ENCODE results near the gene GOLGA5.
"Not testable (repeated sequence)": the region's sequence is repeated elsewhere in the genome, so short reads cannot be mapped to it uniquely, and the experiment has no call there.

The GOLGA5 gene

DNA sequence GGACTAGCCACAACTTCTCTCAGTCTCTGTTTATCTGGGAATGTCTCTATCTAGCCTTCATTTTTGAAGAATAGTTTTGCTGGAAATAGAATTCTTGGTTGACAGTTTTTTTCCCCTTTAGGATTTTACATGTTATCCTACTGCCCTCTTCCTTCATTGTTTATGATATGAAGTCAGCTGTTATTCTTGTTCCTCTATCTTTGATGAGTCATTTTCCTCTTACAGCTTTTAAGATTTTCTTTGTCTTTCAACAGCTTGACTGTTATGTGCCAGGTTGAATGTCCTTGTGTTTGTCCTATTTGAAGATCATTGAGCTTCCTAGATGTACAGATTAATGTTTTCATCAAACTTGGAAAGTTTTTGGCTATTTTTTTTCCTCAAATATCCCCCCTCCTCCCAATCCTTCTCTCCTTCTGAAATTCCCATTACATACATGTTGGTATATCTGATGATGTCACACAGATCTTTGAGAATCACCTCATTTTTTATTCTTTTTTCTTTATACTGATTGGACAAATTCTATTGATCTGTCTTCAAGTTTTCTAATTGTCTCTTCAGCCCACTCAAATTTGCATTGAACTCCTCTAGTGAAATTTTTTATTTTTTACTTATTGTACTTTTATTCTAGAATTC lies 4.5 kb upstream of the GOLGA5 start:
- in situ Hi-C loops (cut with MboI; ENCODE audit: low sequenced_read_pairs): no loop called here

DNA sequence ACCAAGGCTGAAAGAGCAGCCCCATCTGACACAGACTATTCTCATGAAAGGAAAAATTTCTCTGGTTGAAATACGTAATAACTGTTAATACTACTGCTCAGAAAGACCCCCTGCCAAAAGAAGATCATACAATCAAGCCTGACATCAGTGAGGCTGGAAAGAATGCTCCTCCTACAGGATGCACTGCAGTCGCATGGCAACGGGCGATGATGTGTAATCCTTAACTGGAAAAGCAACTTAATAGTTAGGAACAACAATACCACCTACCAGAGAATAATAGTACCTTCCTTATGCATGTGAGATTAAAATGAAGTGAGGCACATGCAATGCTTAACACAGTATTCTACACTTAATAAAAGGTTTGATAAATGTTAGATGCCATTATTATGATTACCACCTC lies 1.2 kb upstream of the GOLGA5 start:
- Histone ChIP-seq H3K27me3 (ENCODE audit: low read depth) (no peaks in the 10 kb centered on the region), H3K9me3 (0 out of 2 replicates have a peak, but pooled peaks cover 2% of the 10 kb centered on the region), H3K4me3 (no peak overlapping the region), H3K4me1 (peaks cover 7% of the 10 kb centered on the region), H3K36me3 (replicated peaks) (peaks cover 6% of the 10 kb centered on the region)
- no peak for DNase-seq (ENCODE audit: low spot score in 2 of 2)
- in situ Hi-C loops (cut with MboI; ENCODE audit: low sequenced_read_pairs): no loop called here

More for the DNA sequence above, 4.5 kb upstream of the GOLGA5 start:
- Histone ChIP-seq H3K4me3 (no peak overlapping the region), H3K36me3 (replicated peaks) (no peaks in the 10 kb centered on the region; the same call in 1 of the 2 replicates), H3K4me1 (peaks cover 7% of the 10 kb centered on the region), H3K27me3 (ENCODE audit: low read depth) (no peaks in the 10 kb centered on the region), H3K9me3 (0 out of 2 replicates have a peak, but pooled peaks cover 2% of the 10 kb centered on the region)
- DNase-seq (ENCODE audit: low spot score in 2 of 2): no peak

DNA sequence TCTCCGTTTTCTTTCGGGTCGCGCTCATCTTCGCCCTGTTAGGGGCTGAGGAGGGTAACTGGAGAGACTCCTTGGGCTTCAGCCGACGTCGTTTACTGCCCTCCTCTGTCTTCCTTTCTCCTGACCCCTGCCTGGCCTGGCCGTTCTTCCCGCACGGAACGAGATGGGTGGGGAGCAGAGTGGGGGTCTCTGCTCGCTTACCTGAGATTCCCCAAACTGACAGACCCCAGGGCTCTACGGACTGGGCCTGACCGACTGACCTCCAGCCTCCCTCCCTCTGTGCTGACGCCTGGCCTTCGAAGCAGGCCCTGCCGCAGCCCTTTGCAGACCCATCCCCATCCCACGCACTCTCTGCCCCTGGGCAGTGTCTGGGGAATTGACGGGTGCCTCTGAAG lies 439 bp downstream of the GOLGA5 start:
- DNase-seq (ENCODE audit: low spot score in 2 of 2): peak in 1 of 2 experiments; percentile 43
- no peaks in the 10 kb centered on the region for H3K9me3 ChIP-seq
- in situ Hi-C loops (cut with MboI; ENCODE audit: low sequenced_read_pairs): no loop called here

DNA sequence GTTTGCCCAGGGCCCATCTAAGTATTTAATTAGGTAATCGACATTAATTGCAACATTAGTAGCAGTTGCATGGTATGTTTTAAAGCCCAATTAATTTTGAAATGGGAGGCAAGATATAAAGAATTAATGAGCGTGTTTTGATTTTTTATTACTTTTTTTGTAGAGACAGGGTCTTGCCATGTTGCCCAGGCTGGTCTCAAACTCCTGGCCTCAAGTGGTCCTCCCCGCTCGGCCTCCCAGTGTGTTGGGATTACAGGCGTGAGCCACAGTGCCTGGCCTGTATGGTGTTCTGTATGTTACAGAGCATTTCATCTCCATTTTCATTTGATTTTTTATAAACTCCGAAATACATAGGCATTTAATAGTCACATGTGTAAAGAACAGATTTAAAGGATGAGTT lies 856 bp downstream of the GOLGA5 start:
- Histone ChIP-seq H3K36me3 (replicated peaks) (peaks cover 12% of the 10 kb centered on the region), H3K9me3 (no peaks in the 10 kb centered on the region), H3K27me3 (ENCODE audit: low read depth) (no peaks in the 10 kb centered on the region), H3K4me3 (peak overlapping the region; percentile 92), H3K4me1 (peaks cover 7% of the 10 kb centered on the region)
- no peak for DNase-seq (ENCODE audit: low spot score in 2 of 2)
- in situ Hi-C loops (cut with MboI; ENCODE audit: low sequenced_read_pairs): no loop called here

More for the DNA sequence above, 439 bp downstream of the GOLGA5 start:
- H3K4me1 ChIP-seq: peaks cover 7% of the 10 kb centered on the region
- H3K4me3 ChIP-seq: peak overlapping the region; percentile 92
- H3K36me3 ChIP-seq (replicated peaks): peaks cover 11% of the 10 kb centered on the region
- no peaks in the 10 kb centered on the region for H3K27me3 ChIP-seq (ENCODE audit: low read depth)

DNA sequence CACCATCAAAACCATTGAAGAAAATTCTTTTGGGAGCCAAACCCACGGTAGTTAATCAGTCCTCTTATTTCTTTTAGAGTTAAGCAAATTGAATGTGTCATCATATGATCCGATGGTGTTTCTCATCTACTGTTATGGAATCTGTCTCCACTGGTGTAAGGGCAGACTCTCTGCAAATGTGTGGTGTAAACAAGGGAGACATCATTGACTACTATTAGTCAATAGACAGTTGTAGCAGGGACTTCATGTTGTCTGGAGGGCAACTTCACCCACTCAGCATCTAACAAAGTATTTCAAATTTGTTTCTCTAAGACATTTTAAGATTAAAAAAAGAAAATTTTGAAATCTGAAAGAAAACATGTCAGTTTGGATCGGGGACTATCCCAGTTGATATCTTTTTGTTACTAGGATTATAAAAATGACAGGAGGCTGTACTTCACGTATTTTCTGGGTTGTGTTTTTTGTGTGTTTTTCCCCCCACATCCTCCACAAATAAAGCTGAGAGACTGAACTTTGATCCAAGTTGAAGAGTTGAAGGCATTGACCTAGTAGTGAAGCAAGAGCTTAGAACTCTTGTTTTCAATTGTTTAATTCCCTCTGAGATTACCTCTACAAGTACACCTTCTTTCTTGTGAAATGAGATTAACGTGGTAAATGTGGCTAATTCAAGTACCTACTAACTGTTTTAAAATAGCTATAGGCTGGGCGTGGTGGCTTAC lies 4.0 kb downstream of the GOLGA5 start:
- DNase-seq (ENCODE audit: low spot score in 2 of 2): no peak
- Histone ChIP-seq H3K4me3 (no peak overlapping the region), H3K4me1 (peaks cover 15% of the 10 kb centered on the region), H3K36me3 (replicated peaks) (peaks cover 15% of the 10 kb centered on the region), H3K9me3 (no peaks in the 10 kb centered on the region), H3K27me3 (ENCODE audit: low read depth) (no peaks in the 10 kb centered on the region)
- in situ Hi-C loops (cut with MboI; ENCODE audit: low sequenced_read_pairs): no loop called here

DNA sequence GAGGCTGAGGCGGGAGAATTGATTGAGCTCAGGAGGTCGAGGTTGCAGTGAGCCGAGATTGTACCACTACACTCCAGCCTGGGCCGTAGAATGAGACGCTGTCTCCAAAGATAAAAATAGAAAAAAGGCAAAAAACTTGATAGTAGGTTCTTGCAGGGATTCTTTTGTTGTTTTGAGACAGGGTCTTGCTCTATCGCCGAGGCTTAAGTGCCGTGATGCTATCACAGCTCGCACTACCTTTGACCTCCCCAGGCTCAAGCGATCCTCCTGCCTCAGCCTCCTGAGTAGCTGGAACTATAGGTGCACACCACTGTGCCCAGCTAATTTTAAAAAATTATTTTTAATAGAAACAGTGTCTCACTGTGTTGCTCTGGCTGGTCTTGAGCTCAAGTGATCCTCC lies 4.7 kb downstream of the GOLGA5 start:
- no peak overlapping the region for H3K4me3 ChIP-seq
- no peak for DNase-seq (ENCODE audit: low spot score in 2 of 2)
- in situ Hi-C loops (cut with MboI; ENCODE audit: low sequenced_read_pairs): no loop called here
- peaks cover 8% of the 10 kb centered on the region for H3K4me1 ChIP-seq
- H3K27me3 ChIP-seq (ENCODE audit: low read depth): no peaks in the 10 kb centered on the region
- no peaks in the 10 kb centered on the region for H3K9me3 ChIP-seq
- H3K36me3 ChIP-seq (replicated peaks): peaks cover 15% of the 10 kb centered on the region

DNA sequence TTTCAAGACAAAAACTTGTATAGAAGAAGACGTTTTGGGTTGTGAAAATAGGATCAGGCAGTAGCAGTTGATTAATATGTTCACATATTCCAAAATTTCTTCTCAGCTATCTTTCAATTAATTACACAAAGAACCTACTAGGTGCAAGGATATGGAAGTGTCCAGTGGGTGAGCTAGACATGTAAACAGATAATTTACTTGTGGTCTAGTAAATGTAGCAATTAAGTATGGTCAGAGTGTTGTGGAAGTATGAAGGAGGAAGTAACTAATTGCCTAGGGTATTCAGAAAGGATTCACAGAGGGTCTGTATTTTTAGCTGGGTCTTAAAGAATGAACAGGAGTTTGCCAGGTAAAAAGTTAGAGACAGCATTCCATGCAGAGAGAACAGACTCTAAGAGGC lies 5.9 kb downstream of the GOLGA5 start:
- no peaks in the 10 kb centered on the region for H3K27me3 ChIP-seq (ENCODE audit: low read depth)
- in situ Hi-C loops (cut with MboI; ENCODE audit: low sequenced_read_pairs): no loop called here
- H3K9me3 ChIP-seq: no peaks in the 10 kb centered on the region
- peaks cover 8% of the 10 kb centered on the region for H3K4me1 ChIP-seq
- peaks cover 15% of the 10 kb centered on the region for H3K36me3 ChIP-seq (replicated peaks)
- no peak for DNase-seq (ENCODE audit: low spot score in 2 of 2)
- H3K4me3 ChIP-seq: no peak overlapping the region

DNA sequence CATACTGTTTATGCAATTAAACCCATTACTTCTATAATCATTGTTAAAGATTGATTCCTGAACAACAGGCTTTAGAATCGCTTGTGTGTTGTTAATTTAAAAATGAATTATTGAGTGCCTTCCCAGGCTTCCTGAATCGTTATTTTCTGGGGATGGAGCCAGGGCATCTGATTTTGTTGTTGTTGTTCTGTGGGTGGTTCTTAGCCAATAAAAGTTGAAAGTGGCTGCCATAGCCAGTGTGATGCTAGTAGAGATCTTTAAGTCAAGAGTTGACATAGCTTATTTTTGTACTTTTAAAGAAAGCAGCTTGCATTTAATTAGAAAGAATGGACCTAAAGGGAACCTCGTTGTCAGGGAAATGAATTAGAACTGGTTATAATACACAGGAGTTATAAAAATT lies 6.4 kb downstream of the GOLGA5 start:
- H3K4me1 ChIP-seq: peaks cover 8% of the 10 kb centered on the region
- no peaks in the 10 kb centered on the region for H3K27me3 ChIP-seq (ENCODE audit: low read depth)

DNA sequence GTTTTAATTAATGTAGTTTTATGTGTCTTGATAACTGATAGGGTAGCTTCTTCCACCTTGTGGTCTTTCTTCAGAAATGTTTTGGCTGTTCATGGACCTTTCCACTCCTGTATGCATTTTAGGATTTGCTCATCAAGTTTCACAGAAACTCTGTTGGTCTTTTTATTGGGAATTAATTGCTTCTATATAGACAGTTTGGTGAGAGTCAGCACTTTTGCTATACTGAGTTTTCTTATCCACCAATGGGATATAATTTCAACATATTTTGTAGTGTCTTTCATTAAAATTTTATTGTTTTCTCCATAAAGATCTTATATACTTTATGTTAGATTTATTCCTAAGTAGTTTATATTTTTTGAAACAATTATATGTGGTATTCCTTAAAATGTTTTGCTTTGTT lies 7.8 kb downstream of the GOLGA5 start:
- Histone ChIP-seq H3K27me3 (ENCODE audit: low read depth) (no peaks in the 10 kb centered on the region), H3K36me3 (replicated peaks) (peaks cover 21% of the 10 kb centered on the region), H3K4me3 (no peak overlapping the region), H3K9me3 (no peaks in the 10 kb centered on the region), H3K4me1 (peaks cover 8% of the 10 kb centered on the region)
- no peak for DNase-seq (ENCODE audit: low spot score in 2 of 2)
- in situ Hi-C loops (cut with MboI; ENCODE audit: low sequenced_read_pairs): no loop called here

More for the DNA sequence above, 6.4 kb downstream of the GOLGA5 start:
- Histone ChIP-seq H3K36me3 (replicated peaks) (peaks cover 15% of the 10 kb centered on the region), H3K9me3 (no peaks in the 10 kb centered on the region), H3K4me3 (no peak overlapping the region)
- in situ Hi-C loops (cut with MboI; ENCODE audit: low sequenced_read_pairs): no loop called here
- no peak for DNase-seq (ENCODE audit: low spot score in 2 of 2)

DNA sequence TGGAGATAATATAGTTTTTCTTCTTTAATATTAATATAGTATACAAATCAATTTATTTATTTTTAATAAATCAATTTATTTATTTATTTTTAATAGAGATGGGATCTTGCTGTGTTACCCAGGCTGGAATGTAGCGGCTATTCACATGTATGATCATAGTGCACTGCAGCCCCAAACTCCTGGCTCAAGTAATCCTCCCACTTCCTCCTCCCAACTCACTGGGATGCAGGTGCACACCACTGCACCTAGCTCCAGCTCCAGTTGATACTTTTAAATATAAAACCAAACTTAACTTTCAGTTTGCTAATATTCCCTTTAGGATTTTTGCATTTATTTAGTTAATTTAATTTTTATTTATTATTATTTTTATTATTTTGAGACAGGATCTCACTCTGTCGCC lies 8.6 kb downstream of the GOLGA5 start:
- H3K4me3 ChIP-seq: no peak overlapping the region
- DNase-seq (ENCODE audit: low spot score in 2 of 2): no peak
- H3K9me3 ChIP-seq: no peaks in the 10 kb centered on the region
- H3K4me1 ChIP-seq: peaks cover 8% of the 10 kb centered on the region
- in situ Hi-C loops (cut with MboI; ENCODE audit: low sequenced_read_pairs): no loop called here
- H3K27me3 ChIP-seq (ENCODE audit: low read depth): no peaks in the 10 kb centered on the region
- H3K36me3 ChIP-seq (replicated peaks): peaks cover 24% of the 10 kb centered on the region

DNA sequence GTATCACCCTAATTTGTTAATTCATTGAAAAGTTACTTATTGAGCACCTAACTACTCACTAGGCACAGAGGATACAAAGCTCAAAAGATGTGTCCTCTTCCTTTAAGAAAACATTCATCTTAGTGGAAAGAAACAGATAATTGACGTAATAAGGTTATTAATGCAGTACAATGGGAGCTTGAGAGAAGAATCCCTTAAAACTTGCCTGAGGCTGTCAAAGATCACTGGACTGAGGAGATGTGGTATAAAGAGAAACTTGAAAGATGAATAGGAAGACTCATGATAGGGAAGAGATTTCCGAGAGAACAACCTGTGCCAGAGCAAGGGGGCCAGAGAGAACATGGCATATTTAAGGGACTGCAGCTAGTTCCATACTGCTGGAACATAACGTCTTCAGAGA lies 19.1 kb downstream of the GOLGA5 start:
- H3K4me3 ChIP-seq: no peak overlapping the region
- in situ Hi-C loops (cut with MboI; ENCODE audit: low sequenced_read_pairs): no loop called here
- H3K9me3 ChIP-seq: no peaks in the 10 kb centered on the region
- H3K36me3 ChIP-seq (replicated peaks): peaks cover 33% of the 10 kb centered on the region
- H3K27me3 ChIP-seq (ENCODE audit: low read depth): no peaks in the 10 kb centered on the region
- no peaks in the 10 kb centered on the region for H3K4me1 ChIP-seq
- DNase-seq (ENCODE audit: low spot score in 2 of 2): no peak

DNA sequence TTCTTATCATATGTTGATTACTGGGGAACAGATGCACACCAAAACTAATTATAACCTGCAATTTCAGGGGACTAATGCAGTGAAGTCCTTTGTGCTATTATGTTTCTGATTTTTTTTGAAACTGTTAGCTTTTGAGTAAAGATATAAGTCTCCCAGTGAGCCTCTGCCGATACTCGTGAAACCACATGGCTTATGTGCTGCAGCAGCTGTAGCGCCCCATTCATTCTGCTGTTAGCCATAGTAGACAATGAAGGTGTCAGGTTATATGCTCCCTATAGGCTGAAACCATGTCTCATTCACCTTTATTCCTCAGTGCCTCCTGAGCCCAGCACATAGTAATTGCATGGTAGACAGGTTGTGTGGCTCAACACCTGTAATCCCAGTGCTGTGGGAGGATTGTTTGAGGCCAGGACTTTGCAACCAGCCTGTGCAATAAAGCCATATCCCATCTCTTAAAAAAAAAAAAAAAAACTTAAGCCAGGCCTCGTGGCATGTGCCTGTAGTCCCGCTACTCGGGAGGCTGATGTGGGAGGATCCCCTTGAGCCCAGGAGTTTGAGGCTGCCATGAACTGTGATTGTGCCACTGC lies 25.0 kb downstream of the GOLGA5 start:
- no peak for DNase-seq (ENCODE audit: low spot score in 2 of 2)
- Histone ChIP-seq H3K36me3 (replicated peaks) (peaks cover 36% of the 10 kb centered on the region), H3K4me3 (no peak overlapping the region), H3K4me1 (no peaks in the 10 kb centered on the region), H3K9me3 (no peaks in the 10 kb centered on the region), H3K27me3 (ENCODE audit: low read depth) (no peaks in the 10 kb centered on the region)
- in situ Hi-C loops (cut with MboI; ENCODE audit: low sequenced_read_pairs): no loop called here

DNA sequence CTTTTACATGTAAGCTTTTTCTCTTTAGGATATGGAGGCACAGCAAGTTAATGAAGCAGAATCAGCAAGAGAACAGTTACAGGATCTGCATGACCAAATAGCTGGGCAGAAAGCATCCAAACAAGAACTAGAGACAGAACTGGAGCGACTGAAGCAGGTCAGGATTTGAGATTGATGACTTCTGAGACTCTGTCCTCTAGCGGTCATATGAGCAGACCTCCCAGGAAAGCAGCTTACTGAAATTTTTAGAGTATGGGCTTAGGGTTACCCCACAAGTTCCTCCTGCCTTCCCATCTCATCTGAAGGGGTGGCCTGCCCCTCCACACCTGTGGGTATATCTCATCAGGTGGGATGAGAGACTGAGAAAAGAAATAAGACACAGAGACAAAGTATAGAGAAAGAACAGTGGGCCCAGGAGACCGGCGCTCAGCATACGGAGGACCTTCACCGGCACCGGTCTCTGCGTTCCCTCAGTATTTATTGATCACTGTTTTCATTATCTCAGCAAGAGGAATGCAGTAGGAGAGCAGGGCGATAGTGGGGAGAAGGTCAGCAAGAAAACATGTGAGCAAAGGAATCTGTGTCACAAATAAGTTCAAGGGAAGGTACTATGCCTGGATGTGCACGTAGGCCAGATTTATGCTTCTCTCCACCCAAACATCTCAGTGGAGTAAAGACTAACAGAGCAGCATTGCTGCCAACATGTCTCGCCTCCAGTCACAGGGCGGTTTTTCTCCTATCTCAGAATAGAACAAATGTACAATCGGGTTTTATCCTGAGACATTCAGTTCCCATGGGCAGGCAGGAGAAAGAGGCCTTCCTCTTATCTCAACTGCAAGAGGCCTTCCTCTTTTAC lies 25.8 kb downstream of the GOLGA5 start:
- DNase-seq (ENCODE audit: low spot score in 2 of 2); H3K4me1 ChIP-seq; H3K27me3 ChIP-seq (ENCODE audit: low read depth); in situ Hi-C loops (cut with MboI; ENCODE audit: low sequenced_read_pairs); H3K4me3 ChIP-seq; H3K9me3 ChIP-seq: not testable (repeated sequence)
- peaks cover 44% of the 10 kb centered on the region for H3K36me3 ChIP-seq (replicated peaks)

DNA sequence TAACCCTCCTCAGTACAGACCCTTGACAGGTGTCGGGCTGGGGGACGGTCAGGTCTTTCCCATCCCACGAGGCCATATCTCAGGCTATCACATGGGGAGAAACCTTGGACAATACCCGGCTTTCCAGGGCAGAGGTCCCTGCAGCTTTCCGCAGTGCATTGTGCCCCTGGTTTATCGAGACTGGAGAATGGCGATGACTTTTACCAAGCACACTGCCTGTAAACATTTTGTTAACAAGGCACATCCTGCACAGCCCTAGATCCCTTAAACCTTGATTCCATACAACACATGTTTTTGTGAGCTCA lies 26.4 kb downstream of the GOLGA5 start:
- H3K27me3 ChIP-seq (ENCODE audit: low read depth); H3K4me3 ChIP-seq; in situ Hi-C loops (cut with MboI; ENCODE audit: low sequenced_read_pairs); H3K9me3 ChIP-seq; H3K4me1 ChIP-seq; DNase-seq (ENCODE audit: low spot score in 2 of 2): not testable (repeated sequence)
- peaks cover 45% of the 10 kb centered on the region for H3K36me3 ChIP-seq (replicated peaks)

All from HAP-1 (cell line).